ENCODE results near the gene HMX1.

DNA sequence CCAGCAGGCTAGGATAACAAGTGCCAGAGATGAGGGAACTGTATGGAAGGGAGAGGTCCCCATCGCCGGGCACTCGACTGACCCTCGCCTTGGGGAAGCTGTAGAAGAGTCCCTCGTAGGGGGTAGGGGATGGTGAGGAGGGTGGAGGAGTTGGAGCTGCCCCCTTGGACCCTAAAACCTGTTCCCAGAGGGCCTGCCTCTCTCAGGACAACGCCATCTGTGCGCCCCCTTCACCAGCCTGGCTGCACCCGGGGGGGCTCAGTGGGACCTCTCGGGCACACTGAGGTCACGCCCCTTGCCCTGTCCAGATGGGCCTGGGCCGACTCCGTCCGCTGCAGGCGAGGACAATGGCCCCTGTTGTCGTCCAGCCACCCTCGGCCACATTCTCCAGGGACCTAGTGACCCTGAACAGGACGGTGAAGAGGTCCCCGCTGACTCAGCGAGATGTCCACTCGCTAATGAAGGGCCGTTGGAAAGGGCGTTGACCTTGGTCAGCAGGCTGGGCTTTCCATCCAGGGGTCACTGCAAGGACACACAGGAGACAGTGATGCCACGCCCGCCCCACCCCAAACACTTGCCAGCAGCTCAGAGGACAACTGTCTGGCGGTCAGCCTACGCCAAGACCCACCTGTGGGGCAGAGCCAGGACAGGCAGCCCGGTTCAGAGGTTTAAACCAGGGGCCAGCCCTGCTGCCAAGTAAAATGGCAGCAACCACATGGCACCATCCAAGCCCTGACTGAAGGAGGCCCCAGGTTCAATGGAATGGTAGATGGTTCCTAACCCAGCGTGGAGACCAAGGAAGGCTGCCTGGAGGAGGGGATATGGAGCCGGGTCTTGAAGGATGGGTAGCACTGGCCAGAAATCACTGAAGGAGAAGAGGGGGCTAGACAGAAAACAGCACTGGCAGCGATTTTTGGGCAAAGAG is 51.2 kb downstream of the HMX1 start:
- no peak for TF ChIP-seq POLR2A (IDR thresholded peaks at IDR 0.05)
- TF ChIP-seq, protein P1, sequence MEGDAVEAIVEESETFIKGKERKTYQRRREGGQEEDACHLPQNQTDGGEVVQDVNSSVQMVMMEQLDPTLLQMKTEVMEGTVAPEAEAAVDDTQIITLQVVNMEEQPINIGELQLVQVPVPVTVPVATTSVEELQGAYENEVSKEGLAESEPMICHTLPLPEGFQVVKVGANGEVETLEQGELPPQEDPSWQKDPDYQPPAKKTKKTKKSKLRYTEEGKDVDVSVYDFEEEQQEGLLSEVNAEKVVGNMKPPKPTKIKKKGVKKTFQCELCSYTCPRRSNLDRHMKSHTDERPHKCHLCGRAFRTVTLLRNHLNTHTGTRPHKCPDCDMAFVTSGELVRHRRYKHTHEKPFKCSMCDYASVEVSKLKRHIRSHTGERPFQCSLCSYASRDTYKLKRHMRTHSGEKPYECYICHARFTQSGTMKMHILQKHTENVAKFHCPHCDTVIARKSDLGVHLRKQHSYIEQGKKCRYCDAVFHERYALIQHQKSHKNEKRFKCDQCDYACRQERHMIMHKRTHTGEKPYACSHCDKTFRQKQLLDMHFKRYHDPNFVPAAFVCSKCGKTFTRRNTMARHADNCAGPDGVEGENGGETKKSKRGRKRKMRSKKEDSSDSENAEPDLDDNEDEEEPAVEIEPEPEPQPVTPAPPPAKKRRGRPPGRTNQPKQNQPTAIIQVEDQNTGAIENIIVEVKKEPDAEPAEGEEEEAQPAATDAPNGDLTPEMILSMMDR (IDR thresholded peaks at IDR 0.05): no peak
